Neural cell (in vitro differentiated cells): ENCODE measurements around the gene NARF. TPM values are rescaled to one million over a fixed set of nuclear protein-coding genes. Genes with fewer than 3 reads are reported as not detected.

Experiments used
- H2AFZ ChIP-seq: fragments of 200-600, 300-800 bp; sonication (generic), shearing (Covaris generic); 2 replicates; pipeline ENCODE4 v1.6.0; 2014; ENCODE audit warnings: low read depth, mild to moderate bottlenecking, antibody characterized with exemption, low read length, moderate library complexity
- H3F3A ChIP-seq: fragments of 200-600 bp; shearing (Covaris generic); 2 replicates; pipeline ENCODE4 v1.6.1; 2016; ENCODE audit warnings: mild to moderate bottlenecking, moderate library complexity, mixed read lengths, antibody characterized with exemption, low read length; ENCODE audit not compliant: insufficient read depth, poor library complexity, severe bottlenecking
- H3K27ac ChIP-seq: fragments of 200-600, 300-800 bp; sonication (generic), shearing (Covaris generic); 2 replicates; pipeline ENCODE4 v1.5.1; 2014; ENCODE audit warnings: mild to moderate bottlenecking, low read length, moderate library complexity
- H3K27me3 ChIP-seq: fragments of 300-800, 200-600 bp; sonication (generic), shearing (Covaris generic); 2 replicates; pipeline ENCODE4 v1.6.0; 2014; ENCODE audit warnings: mild to moderate bottlenecking, low read depth, low read length, moderate library complexity; ENCODE audit not compliant: insufficient read depth
- H3K36me3 ChIP-seq: fragments of 300-800, 200-600 bp; sonication (generic), shearing (Covaris generic); 2 replicates; pipeline ENCODE4 v1.5.1; 2014; ENCODE audit warnings: mild to moderate bottlenecking, antibody characterized with exemption, low read length, moderate library complexity; ENCODE audit not compliant: insufficient read depth
- H3K4me2 ChIP-seq: fragments of 300-800, 200-600 bp; sonication (generic), shearing (Covaris generic); 2 replicates; pipeline ENCODE4 v1.6.0; 2014; ENCODE audit warnings: mild to moderate bottlenecking, low read length
- H3K4me3 ChIP-seq: fragments of 300-800, 200-600 bp; sonication (generic), shearing (Covaris generic); 2 replicates; pipeline ENCODE4 v1.5.1; 2014; ENCODE audit warnings: mild to moderate bottlenecking, low read length, moderate library complexity
- H3K79me2 ChIP-seq: fragments of 200-600 bp; shearing (Covaris generic); replicated peaks from 2 replicates; pipeline ENCODE4 v1.6.0; 2014; ENCODE audit warnings: mild to moderate bottlenecking, low read length, moderate library complexity; ENCODE audit not compliant: insufficient read depth
- H3K9ac ChIP-seq: fragments of 300-800, 200-600 bp; sonication (generic), shearing (Covaris generic); 2 replicates; pipeline ENCODE4 v1.6.1; 2016; ENCODE audit warnings: mild to moderate bottlenecking, low read length, mixed read lengths
- H3K9me2 ChIP-seq: fragments of 200-600 bp; shearing (Covaris generic); 2 replicates; pipeline ENCODE4 v1.6.1; 2016; ENCODE audit warnings: mild to moderate bottlenecking, low read length, mixed read lengths; ENCODE audit not compliant: insufficient read depth
- H3K9me3 ChIP-seq: fragments of 200-600, 300-800 bp; sonication (generic), shearing (Covaris generic); 2 replicates; pipeline ENCODE4 v1.6.1; 2016; ENCODE audit warnings: mild to moderate bottlenecking, mixed run types, low read length, moderate library complexity, mixed read lengths
- H4K20me1 ChIP-seq: fragments of 200-600 bp; shearing (Covaris generic); 2 replicates; pipeline ENCODE4 v1.6.1; 2016; ENCODE audit warnings: mild to moderate bottlenecking, mixed run types; ENCODE audit not compliant: insufficient read depth
- EP300 ChIP-seq: fragments of 450-650 bp; conservative IDR thresholded peaks from 2 replicates; pipeline ENCODE4 v1.6.1; 2014; ENCODE audit warnings: antibody characterized with exemption, mild to moderate bottlenecking, moderate library complexity; ENCODE audit not compliant: poor library complexity, severe bottlenecking
- EZH2 ChIP-seq: fragments of 200-600, 300-800 bp; shearing (Covaris generic), sonication (generic); IDR thresholded peaks from 2 replicates; pipeline ENCODE4 v1.6.1; 2014; ENCODE audit warnings: antibody characterized with exemption, low read length, borderline replicate concordance, mild to moderate bottlenecking; ENCODE audit not compliant: insufficient read depth, poor library complexity, severe bottlenecking
- MXI1 ChIP-seq: fragments of 450-650 bp; conservative IDR thresholded peaks from 2 replicates; pipeline ENCODE4 v1.6.1; 2014; ENCODE audit warnings: antibody characterized with exemption, mild to moderate bottlenecking; ENCODE audit not compliant: poor library complexity, severe bottlenecking
- POLR2AphosphoS5 ChIP-seq: IDR thresholded peaks from 2 replicates; pipeline ENCODE4 v1.6.1; 2012
- RAD21 ChIP-seq: fragments of 450-650 bp; conservative IDR thresholded peaks from 2 replicates; pipeline ENCODE4 v1.6.1; 2014; ENCODE audit warnings: antibody characterized with exemption, mild to moderate bottlenecking, moderate library complexity
- SMC3 ChIP-seq: fragments of 450-650 bp; conservative IDR thresholded peaks from 2 replicates; pipeline ENCODE4 v1.6.1; 2014; ENCODE audit warnings: antibody characterized with exemption, mild to moderate bottlenecking, moderate library complexity; ENCODE audit not compliant: poor library complexity
- TAF1 ChIP-seq: IDR thresholded peaks from 2 replicates; pipeline ENCODE4 v1.6.1; 2012; ENCODE audit warnings: low read depth
- polyA plus RNA-seq: library from polyadenylated mRNA; depleted of rRNA; stranded (reverse); fragments of >200 nt; gene quantifications from 2 replicates; pipeline ENCODE4 v1.2.3, GENCODE V29; 2014
- TF ChIP-seq, protein P1 (sequence below): fragments of 450-650 bp; IDR thresholded peaks from 2 replicates; pipeline ENCODE4 v1.5.1; 2014; ENCODE audit warnings: antibody characterized with exemption, mild to moderate bottlenecking, moderate library complexity; ENCODE audit not compliant: poor library complexity, severe bottlenecking
- TF ChIP-seq, protein P2 (sequence below): IDR thresholded peaks from 2 replicates; pipeline ENCODE4 v1.6.1; 2012; ENCODE audit warnings: borderline replicate concordance

The NARF gene
- polyA plus RNA-seq, 1 donor from 2014 or later, result 243 TPM

DNA sequence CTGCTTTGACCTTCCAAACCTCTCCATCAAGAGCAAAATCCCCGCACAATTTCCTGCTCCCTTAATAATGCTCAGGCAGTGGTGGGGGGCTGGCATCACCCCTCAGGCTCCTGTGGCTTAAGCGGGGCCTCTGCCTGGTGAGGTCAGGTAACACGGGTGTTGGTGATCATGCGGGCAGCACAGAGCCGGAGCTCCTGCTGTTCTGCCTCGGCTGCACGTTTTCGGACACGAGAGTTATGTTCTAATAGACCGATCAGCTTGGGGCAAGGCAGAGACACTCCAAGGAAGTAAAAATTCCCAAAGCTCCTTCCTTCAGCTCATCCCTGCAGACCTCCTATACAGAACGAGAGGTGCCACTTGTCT is 6.0 kb downstream of the NARF start:
- H3K36me3 ChIP-seq, result no peaks in the 10 kb centered on the region
- no peak overlapping the region for H3K27ac ChIP-seq
- H3K27me3 ChIP-seq, result no peaks in the 10 kb centered on the region
- H3F3A ChIP-seq, result no peaks in the 10 kb centered on the region
- no peaks in the 10 kb centered on the region for H3K9me2 ChIP-seq
- H3K79me2 ChIP-seq, result peaks cover 13% of the 10 kb centered on the region
- H3K9me3 ChIP-seq, result no peaks in the 10 kb centered on the region
- TF ChIP-seq, protein P1, sequence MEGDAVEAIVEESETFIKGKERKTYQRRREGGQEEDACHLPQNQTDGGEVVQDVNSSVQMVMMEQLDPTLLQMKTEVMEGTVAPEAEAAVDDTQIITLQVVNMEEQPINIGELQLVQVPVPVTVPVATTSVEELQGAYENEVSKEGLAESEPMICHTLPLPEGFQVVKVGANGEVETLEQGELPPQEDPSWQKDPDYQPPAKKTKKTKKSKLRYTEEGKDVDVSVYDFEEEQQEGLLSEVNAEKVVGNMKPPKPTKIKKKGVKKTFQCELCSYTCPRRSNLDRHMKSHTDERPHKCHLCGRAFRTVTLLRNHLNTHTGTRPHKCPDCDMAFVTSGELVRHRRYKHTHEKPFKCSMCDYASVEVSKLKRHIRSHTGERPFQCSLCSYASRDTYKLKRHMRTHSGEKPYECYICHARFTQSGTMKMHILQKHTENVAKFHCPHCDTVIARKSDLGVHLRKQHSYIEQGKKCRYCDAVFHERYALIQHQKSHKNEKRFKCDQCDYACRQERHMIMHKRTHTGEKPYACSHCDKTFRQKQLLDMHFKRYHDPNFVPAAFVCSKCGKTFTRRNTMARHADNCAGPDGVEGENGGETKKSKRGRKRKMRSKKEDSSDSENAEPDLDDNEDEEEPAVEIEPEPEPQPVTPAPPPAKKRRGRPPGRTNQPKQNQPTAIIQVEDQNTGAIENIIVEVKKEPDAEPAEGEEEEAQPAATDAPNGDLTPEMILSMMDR, result no peak
- TF ChIP-seq EZH2, result no peak
- TF ChIP-seq SMC3, result no peak
- TF ChIP-seq EP300, result no peak
- no peak for TF ChIP-seq POLR2AphosphoS5
- no peak for TF ChIP-seq RAD21
- TF ChIP-seq, protein P2, sequence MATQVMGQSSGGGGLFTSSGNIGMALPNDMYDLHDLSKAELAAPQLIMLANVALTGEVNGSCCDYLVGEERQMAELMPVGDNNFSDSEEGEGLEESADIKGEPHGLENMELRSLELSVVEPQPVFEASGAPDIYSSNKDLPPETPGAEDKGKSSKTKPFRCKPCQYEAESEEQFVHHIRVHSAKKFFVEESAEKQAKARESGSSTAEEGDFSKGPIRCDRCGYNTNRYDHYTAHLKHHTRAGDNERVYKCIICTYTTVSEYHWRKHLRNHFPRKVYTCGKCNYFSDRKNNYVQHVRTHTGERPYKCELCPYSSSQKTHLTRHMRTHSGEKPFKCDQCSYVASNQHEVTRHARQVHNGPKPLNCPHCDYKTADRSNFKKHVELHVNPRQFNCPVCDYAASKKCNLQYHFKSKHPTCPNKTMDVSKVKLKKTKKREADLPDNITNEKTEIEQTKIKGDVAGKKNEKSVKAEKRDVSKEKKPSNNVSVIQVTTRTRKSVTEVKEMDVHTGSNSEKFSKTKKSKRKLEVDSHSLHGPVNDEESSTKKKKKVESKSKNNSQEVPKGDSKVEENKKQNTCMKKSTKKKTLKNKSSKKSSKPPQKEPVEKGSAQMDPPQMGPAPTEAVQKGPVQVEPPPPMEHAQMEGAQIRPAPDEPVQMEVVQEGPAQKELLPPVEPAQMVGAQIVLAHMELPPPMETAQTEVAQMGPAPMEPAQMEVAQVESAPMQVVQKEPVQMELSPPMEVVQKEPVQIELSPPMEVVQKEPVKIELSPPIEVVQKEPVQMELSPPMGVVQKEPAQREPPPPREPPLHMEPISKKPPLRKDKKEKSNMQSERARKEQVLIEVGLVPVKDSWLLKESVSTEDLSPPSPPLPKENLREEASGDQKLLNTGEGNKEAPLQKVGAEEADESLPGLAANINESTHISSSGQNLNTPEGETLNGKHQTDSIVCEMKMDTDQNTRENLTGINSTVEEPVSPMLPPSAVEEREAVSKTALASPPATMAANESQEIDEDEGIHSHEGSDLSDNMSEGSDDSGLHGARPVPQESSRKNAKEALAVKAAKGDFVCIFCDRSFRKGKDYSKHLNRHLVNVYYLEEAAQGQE, result no peak
- no peak for TF ChIP-seq MXI1
- TF ChIP-seq TAF1, result no peak
- H3K4me2 ChIP-seq, result no peak overlapping the region
- H4K20me1 ChIP-seq, result peaks cover 5% of the 10 kb centered on the region
- no peak overlapping the region for H3K9ac ChIP-seq
- no peak overlapping the region for H2AFZ ChIP-seq
- no peak overlapping the region for H3K4me3 ChIP-seq

DNA sequence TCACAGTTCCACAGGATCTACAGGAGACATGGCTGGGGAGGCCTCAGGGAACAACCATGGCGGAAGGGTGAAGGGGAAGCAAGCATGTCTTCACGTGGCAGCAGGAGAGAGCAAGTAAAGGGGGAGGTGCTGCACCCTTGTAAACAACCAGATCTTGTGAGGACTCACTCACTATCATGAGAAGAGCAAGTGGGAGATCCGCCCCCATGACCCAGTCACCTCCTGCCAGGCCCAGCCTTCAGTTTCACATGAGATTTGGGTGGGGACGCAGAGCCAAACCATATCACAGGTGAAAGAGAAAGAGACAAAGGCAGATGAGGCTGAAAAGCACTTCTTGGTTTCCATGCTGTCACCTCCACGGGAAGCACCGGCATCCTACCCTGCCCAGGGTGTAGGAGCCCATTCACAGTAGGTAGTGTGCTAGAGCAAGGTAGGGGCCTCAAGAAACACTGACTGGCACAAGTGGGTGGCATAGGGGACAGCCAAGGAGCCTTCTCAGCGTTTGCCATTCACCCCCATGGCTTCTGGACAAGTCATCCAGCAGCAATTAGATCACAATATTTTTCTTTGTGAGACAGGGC is 6.6 kb downstream of the NARF start:
- Histone ChIP-seq H3K36me3 (no peaks in the 10 kb centered on the region), H3K9me2 (no peaks in the 10 kb centered on the region), H3K27ac (no peak overlapping the region), H4K20me1 (peaks cover 5% of the 10 kb centered on the region), H3K4me3 (no peak overlapping the region), H3K9ac (no peak overlapping the region), H2AFZ (no peak overlapping the region), H3K27me3 (no peaks in the 10 kb centered on the region), H3K9me3 (no peaks in the 10 kb centered on the region), H3K4me2 (no peak overlapping the region), H3K79me2 (peaks cover 8% of the 10 kb centered on the region), H3F3A (no peaks in the 10 kb centered on the region)
- TF ChIP-seq RAD21 (no peak), EP300 (no peak), MXI1 (no peak), EZH2 (no peak), SMC3 (no peak)
- TF ChIP-seq, protein P1, result no peak
- TF ChIP-seq, protein P2, result no peak
